Heart left ventricle (tissue), 13 donors: ENCODE data around the gene CALML5.

Source experiments
- CTCF ChIP-seq, 12 donors: fragments of 200-600 bp; sonication (generic) in 4 of 12; IDR thresholded peaks; one replicate each; pipeline versions ENCODE4 v1.5.0 to v1.8.0; 2018 to 2022; ENCODE audit warnings: antibody characterized with exemption in 12 of 12, mild to moderate bottlenecking in 5 of 12
- POLR2A ChIP-seq, 2 donors: fragments of 450-650 bp; IDR thresholded peaks; one replicate each; pipeline ENCODE4 v1.6.1; 2017; ENCODE audit warnings: antibody characterized with exemption in 2 of 2, mild to moderate bottlenecking in 2 of 2, moderate library complexity in 2 of 2
- donor health status: ischemic (EF 13 %, LVEDD 7.1; RV severe dilation, severe dysfunction).
- donor health status: DM: no; HTN: yes; CAD: no.
- donor health status: DM: no; HTN: no; CAD: no.
- donor health status: ischemic (EF 25% LVEDD 6.9; RV normal size, moderate dysfunction).
- donor health status: ischemic (EF 25% LVEDD 5.7; RV mildly dilated, moderate dysfunction).
- donor health status: ischemic (EF 35%, LVEDD 5.7; RV mildly dilated, moderate dysfunction).
- donor health status: nonischemic (EF 11% LVEDD 7.7; RV severe dilation, severe dysfunction).
- donor health status: DM: yes; HTN: yes; CAD: no.
- donor health status: PGD.
- donor health status: ischemic (EF 29% LVEDD 5.4; RV normal size, mild dysfunction).
- donor health status: nonischemic (EF 23%, LVEDD 6.1; RV moderate dilation, normal function).

DNA sequence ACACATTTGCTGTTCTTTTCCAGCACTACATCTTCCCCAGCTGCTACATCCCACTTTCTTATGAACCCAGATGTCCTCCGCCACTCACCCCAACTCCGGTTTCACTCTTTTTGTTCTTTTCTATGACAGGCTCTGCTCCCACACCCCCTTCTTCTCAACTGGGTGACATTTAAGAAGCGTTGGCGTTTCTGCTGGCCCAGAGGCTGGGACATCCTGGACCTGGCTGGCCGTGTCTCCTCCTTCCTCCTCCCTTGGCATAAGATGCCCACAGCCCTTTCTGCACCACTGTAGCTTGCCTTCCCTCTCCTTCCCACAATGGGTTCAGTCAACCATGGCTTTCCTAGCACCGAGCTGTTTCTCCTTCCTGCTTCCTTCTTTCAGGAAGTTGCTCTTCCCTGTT, 9.4 kb upstream of the CALML5 start:
- no peak for TF ChIP-seq CTCF (IDR thresholded peaks at IDR 0.05)
- TF ChIP-seq POLR2A (IDR thresholded peaks at IDR 0.05): no peak
